Hindlimb muscle (tissue), 1 donor: Measurements from ENCODE around the gene SERPINB6. TPM values are rescaled to one million over a fixed set of nuclear protein-coding genes. Genes with fewer than 3 reads are reported as not detected.
A peak's percentile ranks its signal among the peaks of the same experiment; 100 is the strongest.
"Not testable (repeated sequence)": the region's sequence is repeated elsewhere in the genome, so short reads cannot be mapped to it uniquely, and the experiment has no call there.

Experiments
- DNase-seq: peaks from one replicate; pipeline ENCODE4 v3.0.0-alpha.2; 2013
- polyA plus RNA-seq: library from polyadenylated mRNA; unstranded; fragments of 120-200 nt; gene quantifications from one replicate; pipeline ENCODE4 v1.2.1, GENCODE V29; 2013; ENCODE audit not compliant: insufficient read length

Gene SERPINB6
- polyA plus RNA-seq, 1 donor: 91.7 TPM

DNA sequence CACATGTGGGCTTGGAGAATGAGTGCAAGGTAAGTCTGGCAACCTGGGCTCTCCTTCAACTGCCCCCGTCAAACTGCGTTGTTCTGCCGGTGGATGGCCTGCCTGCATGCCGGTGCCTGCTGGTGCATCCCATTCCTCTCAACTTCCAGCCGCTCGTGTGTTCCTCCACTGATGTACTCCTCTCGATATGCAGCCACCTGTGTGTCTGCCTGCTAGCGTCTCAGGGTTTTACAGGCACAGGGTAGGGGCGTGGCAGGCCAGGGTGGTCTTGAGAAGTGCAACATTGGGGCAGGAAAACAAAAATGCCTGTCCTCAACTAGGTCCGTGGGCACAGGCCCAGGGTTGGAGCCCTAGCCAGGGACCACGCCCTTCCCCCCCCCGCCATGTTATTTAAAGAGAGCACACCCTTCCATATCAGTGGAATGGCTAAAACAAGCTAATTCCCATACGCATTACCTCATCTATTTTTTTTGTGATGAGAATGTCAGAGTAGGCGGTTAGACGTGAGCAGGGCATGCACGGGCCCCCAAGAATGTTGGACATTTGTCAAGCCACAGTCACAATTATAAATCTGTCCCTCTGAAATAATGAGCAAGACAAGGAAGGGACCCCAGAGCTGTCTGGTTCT, 33.2 kb downstream of the SERPINB6 start:
- DNase-seq: no peak

DNA sequence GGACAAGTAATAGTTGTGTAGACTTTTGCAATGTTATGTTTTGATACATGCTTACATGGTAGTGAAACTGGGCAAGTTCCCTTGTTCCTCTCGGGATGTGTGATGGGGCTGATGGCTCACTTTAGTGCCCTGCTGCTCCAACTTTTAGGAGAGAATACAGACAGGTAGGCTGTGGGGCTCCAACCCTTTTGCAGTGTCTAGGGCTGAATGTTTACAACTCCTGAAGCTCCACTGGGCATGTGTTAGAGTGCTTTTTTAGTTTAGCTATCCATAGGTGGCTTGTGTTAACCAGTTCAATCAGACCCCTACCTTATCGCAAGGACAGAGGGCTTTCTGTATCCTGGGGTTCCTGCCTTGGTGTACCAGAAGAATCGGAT, 33.8 kb downstream of the SERPINB6 start:
- DNase-seq: no peak

DNA sequence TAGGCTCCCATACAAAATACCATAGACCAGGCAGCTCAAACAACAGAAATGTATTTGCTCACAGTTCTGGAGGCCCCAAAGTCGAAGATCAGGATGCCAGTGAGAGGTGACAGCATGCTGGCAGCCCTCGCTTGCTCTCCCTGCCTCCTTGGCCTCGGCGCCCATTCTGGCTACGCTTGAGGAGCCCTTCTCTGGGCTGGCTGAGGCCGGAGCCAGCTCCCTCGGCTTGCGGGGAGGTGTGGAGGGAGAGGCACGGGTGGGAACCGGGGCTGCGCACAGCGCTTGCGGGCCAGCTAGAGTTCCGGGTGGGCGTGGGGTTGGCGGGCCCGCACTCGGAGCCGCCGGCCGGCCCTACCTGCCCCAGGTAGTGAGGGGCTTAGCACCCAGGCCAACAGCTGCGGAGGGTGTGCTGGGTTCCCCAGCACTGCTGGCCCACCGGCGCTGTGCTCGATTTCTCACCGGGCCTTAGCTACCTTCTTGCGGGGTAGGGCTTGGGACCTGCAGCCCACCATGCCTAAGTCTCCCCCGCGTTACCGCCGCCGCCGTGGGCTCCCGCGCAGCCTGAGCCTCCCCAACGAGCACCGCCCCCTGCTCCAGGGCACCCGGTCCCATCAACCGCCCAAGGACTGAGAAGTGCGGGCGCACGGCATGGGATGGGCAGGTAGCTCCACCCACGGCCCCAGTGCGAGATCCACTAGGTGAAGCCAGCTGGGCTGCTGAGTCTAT, 35.6 kb downstream of the SERPINB6 start:
- no peak for DNase-seq

DNA sequence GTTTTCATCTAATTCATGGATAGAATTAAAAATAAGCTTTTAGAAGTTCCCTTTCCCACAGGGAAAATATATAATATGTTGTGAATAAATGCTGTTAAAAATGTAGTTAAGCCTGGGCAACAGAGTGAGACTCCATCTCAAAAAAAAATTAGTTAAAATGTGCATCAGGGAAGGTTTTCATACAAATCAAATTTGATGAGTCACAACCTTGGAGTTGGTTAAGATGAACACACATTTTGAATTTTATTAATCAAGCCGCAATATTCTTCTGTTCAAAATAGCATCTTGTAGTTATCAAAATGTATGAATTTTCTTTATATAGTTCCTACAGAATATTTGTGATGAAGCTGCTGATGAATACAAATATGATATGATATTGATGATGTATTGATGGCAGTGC, 37.3 kb downstream of the SERPINB6 start:
- no peak for DNase-seq

DNA sequence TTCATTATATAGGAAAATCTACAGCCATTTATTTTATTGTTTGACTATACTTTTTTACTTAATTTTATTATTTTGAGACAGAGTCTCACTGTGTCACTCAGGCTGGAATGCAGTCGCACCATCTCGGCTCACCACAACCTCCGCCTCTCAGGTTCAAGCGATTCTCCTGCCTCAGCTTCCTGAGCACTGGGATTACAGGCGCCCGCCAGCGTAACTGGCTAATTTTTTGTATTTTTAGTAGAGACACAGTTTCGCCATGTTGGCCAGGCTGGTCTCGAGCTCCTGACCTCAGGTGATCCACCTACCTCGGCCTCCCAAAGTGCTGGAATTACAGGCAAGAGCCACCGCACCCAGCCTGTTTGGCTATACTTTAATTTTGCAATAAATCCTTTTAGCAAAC, 38.5 kb downstream of the SERPINB6 start:
- DNase-seq: not testable (repeated sequence)

DNA sequence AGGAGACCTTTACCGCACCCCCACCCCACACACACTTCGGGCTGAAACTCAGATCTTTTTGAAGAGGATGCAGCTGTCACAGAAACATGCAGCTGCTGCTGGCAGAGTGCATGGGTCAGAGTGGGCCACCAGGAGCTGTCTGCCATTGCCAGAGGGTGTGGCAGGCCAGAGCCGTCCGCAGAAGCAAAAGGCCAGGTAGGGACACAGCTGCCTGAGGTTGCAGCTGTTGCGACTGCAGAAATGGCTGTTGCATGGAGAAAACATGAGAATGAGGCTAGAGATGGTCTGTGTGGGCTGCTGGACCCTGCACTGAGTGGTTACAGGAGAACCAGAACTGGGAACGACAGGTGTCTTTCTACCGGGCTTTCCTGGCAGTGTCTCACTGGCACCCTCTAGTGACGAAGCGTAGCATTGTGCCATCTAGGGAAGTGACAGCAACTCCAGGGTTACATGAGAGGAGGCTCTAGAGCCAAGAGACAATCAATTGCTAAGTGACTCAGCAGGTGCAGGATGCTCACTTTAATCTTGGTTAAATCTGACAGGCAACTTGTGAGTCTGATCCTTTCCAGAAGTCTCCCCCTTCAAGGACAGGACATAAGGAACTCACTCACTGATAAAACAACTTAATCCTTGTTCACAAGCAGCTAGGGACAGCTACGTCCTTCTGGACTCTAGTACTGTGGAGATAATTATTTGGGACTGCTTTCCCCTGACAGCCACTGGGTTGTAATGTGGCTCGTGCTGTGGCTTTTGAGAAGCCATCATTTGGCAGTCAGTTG, 39.2 kb downstream of the SERPINB6 start:
- DNase-seq: peak; percentile 78

DNA sequence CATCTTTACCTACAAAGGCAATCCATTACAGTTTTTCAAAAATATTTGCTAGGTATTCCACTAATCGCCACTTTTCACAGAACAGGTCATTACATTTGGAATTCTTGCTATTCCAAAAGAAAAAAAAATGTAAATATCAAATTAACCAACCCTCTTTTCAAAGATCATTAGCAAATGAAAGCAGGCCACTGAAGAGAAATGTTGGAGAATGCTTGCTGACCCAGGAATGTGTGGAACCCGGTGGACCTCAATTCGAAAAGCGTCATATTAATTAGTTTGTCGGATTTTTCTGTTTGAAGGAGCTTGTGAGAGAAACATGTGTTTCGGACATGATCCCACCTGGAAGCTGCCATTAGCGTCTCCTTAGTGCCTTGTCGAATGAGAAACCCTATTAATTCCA, 40.3 kb downstream of the SERPINB6 start:
- DNase-seq: no peak

DNA sequence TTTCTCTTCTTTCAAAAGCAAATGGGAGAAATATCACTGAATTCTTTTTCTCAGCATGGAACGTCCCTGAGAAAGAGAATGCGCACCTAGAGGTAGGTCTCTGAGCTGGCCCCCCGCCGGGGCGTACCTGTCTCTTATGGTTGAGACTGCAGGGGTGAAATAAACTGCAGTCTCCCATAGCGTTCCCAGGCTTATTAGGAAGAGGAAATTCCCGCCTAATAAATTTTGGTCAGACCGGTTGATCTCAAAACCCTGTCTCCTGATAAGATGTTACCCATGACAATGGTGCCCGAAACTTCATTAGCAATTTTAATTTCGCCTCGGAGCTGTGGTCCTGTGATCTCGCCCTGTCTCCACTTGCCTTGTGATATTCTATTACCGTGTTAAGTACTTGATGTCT, 43.4 kb downstream of the SERPINB6 start:
- DNase-seq: not testable (repeated sequence)

DNA sequence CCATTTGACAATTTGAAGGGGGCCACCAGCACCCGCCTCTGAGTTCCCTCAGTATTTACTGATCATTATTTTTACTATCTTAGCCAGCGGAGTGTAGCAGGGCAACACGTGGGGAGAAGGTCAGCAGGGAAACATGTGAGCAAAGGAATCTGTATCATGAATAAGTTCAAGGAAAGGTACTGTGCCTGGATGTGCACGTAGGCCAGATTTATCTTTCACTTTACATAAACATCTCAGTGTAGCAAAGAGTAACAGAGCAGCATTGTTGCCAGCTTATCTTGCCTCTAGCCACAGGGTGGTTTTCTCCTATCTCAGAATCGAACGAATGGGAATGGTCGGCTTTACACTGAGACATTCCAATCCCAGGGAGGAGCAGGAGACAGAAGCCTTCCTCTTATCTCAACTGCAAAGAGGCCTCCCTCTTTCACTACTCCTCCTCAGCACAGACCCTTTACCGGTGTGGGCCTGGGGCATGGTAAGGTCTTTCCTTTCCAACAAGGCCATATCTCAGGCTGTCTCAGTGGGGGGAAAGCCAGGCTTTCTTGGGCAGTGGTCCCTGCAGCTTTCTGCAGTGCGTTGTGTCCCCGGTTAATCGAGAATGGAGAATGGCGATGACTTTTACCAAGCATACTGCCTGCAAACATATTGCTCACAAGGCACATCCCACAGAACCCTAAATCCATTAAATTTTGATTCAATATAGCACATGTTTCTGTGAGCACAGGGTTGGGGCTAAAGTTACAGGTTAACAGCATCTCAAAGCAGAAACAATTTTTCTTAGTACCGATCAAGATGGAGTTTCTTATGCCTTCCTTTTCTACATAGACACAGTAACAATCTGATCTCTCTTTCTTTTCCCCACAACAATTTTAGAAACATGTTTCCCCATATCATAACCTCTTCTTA, 45.3 kb downstream of the SERPINB6 start:
- not testable (repeated sequence) for DNase-seq

DNA sequence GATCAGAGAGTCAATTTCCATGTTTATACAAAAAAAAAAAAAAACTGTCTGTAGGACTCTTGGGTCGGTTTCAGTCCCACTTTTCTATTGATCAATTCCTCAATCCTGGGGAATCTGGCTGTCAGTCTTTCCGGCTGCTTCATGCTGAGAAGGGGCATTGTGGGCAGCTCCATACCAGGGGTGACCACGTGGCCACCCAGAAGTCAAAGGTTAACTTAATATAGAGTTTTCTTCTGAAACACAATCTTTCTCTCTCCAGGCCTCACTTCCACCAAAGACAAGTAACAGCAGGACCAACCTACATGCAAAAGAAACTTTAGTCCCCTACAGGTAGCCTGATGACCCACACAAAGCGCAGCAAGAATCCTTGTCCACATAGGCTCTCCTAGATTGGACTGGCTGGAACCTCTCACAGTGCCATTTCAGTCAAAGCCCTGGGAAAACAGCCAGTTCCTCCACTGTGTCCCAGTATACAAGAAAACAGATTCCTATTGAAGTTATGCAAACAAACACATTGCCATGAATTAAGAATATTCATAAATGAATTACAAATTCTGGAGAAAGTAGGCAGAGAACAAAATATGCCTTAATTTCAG, 49.7 kb downstream of the SERPINB6 start:
- DNase-seq: no peak

DNA sequence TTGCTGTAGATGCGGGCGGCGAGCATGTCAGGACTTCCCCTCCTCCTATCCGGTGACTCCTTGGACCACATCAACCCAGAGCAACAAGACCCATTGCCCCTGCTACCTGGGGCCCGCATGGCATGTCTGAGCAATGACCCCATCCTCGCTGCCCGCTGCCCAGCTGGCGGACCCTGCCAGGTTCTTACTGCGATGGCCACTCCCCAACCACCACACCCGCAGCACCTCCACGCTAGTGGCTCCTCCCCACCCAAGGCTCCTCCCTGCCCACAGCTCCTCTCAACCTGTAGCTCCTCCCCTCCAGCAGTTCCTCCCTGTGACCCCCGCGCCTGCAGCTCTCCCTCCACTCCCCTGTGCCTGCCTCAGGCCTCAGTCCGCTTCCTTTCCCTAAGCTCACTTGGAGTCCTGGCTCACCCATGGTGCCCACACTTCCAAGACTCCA, 50.7 kb downstream of the SERPINB6 start:
- no peak for DNase-seq

DNA sequence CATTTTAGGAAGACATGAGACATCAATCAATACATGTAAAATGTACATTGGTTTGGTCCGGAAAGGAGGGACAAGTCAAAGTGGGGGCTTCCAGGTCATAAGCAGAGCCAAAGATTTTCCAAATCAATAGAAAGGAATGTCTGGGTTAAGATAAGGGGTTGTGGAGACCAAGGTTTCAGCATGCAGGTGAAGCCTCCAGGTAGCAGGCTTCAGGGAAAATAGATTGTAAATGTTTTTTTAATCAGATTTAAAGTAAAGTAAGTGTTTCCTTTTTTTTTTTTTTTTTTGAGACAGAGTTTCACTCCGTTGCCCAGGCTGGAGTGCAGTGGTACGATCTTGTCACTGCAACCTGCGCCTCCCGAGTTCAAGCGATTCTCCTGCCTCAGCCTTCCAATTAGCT, 51.5 kb downstream of the SERPINB6 start:
- no peak for DNase-seq

DNA sequence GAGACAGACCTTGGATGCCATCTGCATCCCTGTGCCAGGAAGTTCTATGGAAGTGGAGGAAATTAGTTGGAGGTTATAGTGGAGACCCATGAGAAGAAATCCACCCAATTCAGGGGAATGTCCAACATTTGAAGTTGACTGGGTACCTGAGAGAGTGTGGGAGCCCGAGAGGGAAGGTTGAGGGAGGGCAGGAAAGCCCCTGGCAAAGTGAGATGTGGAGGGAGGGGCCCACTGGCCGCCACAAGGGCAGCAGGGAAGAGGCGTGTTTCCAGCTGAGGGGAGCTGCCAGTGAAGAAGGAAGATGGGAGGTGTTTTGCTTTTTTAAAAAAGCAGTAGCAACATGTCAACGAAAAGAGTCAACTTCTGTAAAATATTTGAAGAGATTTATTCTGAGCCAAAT, 52.0 kb downstream of the SERPINB6 start:
- DNase-seq: no peak

DNA sequence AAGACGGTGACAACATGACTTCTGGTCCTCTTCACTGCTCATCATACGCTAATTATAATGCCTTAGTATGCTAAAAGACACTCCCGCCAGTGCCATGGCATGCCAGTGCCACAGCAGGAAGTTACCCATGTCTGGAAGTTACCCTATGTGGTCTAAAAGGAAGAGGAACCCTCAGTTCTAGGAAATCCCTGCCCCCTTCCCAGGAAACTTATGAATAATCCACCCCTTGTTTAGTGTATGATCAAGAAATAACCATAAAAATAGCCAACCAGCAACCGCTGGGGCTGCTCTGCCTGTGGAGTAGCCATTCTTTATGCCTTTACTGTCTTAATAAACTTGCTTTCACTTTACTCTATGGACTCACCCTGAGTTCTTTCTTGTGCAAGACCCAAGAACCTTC, 52.4 kb downstream of the SERPINB6 start:
- DNase-seq: no peak

DNA sequence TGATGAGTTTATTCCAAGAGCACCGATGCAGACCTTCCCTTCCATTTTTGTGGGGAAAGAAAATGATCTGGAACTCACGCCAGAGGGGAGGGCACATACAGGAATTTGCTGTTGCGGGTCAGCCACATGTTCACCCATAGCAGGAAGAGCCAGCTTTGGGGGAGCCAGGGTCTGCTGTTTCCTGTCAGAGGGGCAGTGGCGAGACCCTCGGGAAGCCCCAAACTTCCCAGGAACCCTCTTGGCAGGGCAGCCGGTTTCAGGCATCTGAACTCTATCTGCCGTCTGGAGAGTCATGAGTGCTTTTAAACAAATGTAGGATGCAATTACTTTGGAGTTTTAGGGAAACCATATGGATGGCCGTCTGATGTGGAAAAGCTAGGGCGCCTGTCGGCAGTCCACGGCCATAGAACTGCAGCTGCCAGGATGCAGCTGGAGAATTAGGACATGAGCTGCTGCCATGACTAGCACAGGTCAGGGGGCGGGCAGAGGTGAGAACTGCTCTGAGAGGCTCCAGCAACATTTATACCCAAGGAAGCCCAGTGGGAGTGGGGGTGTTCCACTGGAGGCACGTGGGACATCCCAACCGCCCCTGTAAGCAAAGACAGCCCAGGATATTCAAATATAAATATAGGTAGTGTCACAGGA, 53.4 kb downstream of the SERPINB6 start:
- peak; percentile 9 for DNase-seq

DNA sequence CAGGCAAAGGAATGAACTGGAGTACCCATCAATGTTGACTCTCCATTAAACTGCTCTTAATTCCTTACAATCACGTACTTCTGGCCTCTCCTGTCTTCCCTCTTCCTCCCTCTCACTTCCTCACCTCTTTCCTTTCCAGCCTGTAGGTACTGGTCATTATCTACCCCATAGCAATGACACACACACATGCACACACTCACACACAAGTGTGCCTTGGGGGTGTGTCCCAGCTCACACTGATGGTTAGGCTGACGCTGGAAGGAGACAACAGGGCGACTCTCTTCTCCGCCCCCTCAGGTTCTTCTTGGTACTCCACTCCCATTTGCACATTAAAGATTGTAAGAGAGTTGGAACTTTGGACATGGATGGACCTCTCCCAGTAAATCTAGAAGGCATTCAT, 54.3 kb downstream of the SERPINB6 start:
- no peak for DNase-seq

DNA sequence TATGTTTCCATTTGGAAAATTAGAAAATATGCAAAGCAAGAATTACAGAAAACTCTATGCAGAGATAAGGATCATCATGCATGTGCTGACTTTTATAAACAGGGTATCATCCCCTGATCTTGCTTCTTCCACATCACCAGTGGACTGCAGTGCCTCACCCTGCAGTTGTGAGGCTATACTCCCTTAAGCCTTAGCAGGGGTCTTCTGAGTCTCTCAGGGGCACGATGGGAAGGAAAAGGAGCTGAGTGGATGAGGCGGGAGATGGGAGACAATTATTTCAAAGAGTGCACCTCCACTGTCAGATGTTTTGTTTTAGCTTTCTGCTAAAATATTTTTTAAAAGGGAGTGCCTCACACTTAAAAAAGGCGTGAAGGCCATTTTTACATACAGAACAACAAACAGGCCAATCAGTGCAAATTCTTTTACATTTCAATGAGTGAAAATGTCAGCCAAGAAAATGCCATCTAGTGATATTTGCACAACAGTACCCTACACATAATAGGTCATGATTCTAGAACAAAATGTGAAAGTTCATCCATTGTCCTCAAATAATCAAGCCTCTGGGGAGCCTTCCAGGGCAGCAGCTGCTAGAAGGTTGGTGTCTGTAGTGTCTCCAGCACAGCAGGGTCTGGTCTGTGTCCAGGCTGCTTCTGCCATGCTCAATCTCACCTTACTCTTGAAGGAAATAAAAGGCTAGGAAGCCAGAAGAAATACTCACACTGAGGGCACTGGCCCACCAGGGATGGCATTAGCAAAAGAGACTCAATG, 55.0 kb downstream of the SERPINB6 start:
- no peak for DNase-seq

DNA sequence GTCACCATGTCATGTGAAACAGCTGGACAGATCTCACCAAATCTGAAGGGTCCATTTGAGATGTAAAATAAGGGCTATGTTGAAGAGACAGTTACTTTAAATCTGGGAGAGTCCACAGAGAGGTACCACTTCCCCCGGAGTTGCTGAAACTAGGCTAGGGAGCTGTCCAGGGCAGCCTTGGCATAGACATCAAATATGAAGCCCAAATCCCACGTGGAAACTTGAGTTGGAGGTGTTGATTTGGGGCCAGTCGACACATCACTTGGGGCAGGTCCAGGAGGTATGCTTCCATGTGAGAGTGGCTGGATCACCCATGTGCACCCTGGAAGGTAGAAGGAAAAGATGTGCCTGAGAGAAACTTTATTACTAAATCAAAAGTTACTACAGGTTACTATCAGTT, 56.2 kb downstream of the SERPINB6 start:
- no peak for DNase-seq

DNA sequence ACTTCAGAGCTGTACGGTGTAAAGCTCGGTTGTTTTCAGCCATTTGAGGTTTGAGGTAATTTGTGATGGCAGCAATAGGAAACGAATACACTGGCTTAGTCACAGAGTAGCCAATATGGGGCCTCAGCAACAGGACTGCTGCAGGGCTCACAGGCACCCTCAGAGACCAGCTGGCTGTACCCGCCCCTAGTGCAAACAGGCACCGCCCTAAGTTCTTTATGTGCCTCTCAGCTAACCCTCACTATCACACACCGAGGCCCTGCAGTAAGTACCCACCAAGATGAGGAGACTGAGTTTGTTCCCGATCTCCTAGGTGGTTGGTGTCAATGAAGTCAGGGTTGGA, 57.1 kb downstream of the SERPINB6 start:
- no peak for DNase-seq

DNA sequence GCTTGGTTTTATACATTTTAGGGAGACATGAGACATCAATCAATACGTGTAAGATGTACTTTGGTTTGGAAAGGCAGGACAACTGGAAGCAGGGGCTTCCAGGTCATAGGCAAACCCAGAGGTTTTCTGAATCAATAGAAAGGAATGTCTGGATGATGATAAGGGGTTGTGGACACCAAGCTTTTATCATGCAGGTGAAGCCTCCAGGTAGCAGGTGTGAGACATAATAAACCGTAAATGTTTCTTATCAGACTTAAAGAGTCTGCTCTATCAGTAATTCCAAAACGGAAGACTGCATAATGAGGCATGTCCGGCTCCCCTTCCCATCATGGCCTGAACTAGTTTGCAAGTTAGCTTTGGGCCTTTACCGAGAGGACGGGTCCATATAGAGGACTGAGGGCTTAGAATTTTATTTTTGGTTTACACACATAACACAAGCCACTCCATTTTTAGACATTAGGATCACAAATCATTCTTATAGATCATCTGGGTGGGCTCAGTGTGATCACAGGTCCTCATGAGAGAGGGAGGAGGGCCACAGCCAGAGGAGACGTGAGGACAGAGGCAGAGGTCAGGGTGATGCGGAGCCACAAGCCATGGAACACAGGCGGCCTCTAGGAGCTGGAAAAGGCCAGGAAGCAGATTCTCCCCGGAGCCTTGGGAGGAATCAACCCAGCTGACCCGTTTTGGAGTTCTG, 57.6 kb downstream of the SERPINB6 start:
- DNase-seq: no peak
